ENCODE results near the gene TXNIP. TPM values are rescaled to one million over a fixed set of nuclear protein-coding genes. Genes with fewer than 3 reads are reported as not detected.

Gene TXNIP, protein sequence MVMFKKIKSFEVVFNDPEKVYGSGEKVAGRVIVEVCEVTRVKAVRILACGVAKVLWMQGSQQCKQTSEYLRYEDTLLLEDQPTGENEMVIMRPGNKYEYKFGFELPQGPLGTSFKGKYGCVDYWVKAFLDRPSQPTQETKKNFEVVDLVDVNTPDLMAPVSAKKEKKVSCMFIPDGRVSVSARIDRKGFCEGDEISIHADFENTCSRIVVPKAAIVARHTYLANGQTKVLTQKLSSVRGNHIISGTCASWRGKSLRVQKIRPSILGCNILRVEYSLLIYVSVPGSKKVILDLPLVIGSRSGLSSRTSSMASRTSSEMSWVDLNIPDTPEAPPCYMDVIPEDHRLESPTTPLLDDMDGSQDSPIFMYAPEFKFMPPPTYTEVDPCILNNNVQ
- total RNA-seq = 38.2 and 63.6 TPM in 2 replicates

DNA sequence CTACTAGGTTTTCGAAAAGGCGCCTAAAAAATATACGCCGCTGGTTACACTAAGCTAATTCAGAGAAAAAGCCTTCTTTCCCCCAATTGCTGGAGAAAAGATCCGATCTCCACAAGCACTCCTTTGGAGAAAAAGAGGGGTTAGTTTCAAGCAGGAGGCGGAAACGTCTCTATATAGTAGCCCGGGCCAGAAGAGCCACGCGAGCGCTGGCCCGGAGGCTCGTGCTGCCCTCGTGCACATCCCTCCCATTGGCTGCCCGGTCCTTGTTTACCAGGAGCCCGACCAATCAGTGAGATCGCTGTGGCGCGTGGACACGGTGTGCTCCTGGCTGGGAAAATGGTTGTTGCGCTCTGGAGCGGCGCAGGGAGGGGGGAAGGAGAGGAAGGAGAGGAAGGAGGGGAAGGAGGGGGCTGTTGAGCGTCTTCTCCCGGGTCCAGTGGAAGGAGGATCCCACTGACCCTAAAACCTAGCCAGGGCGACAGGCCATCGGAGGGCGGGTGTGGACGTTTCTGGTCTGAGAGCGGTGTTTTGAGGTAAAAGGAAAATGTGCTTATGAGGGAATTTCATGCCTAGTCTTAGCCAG is at the start of gene TXNIP:
Gene TXNIP (minus strand): TSS at position 147 of the 583 bp plus-strand sequence. CDS start 313 bp downstream, outside the sequence.

DNA sequence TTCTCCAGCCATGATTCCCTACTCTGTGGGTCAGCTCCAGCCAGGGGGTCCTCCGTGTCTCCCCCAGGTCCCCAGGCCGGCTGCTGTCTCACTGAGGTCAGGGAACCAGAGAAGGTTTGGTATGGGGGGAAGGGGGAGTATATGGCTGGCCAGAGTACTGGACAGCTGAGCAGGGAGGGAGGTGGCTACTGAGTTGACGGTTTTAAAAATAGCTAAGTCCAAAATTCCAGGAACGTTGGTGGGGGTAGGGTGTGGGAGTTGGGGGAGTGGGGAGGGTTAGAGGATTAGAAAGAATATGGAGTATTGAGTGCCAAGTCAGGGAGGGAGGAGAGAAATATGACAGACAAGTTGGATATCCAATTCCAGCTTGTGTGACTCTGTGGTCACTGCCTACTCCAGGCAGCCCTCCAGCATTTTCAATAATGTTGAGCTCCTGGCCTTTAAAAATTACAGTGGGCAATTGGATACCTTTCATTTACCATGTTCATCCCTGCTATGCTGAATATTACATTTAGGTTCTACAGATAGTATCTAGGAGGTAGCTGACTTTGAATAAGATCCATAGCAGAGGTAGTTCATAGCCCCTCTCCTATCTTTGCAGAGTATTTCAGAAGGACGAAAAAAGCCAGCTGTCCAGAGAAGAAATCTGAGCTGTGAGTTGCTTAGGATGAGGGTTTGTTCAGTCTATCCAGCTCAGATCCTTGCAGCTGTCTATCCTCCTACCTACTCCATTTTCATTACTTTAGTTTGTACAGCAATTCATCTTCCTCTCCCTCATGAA is 25.4 kb upstream of the TXNIP start, which contains the start of gene HJV:
Gene HJV (minus strand): TSS at position 114 of the 781 bp plus-strand sequence. CDS start 1,504 bp downstream, outside the sequence.

DNA sequence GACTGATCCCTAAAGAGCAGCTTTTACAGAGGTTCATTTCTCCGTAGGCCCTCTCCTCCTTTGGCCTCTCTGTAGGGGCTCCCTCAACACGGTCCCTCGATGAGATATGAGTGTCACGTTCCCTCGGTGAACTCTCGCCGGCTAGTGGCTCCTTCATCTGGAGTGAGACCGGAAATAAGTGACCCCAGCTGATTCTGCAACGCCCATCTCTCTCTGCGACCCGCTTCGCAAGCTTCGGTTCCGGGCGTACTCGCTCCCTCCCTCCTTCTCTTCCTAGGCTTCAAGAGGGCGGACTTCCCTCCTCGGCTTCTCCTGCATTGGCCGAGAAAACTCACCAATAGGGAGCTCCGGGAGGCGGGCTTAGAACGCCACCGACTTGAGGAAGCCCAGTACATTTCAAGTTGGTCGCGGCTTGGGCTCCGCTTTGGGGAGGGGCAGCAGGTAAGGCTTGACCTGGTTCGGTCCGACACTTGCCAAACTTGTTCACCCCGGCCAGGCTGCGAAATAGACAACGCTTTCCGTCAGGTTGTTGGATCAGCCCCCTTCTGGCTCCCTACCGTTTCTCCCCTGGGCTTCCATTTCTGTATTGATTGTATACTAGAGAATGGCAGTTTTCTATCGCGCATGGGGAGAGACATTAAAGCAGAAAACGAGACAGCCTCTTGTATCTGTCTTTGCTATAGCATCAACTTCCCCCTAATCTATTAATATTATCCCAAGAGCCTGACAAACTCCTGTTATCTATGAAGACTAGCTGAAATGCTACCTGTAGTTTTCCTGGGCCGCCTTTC is 31.9 kb downstream of the TXNIP start, which contains the start of the genes ANKRD34A and POLR3GL:
Gene ANKRD34A (minus strand): TSS at position 248 of the 791 bp plus-strand sequence. CDS start 2,816 bp downstream, outside the sequence.
Gene POLR3GL (plus strand): TSS at position 363 of the 791 bp plus-strand sequence. CDS start 10,176 bp downstream, outside the sequence.

DNA sequence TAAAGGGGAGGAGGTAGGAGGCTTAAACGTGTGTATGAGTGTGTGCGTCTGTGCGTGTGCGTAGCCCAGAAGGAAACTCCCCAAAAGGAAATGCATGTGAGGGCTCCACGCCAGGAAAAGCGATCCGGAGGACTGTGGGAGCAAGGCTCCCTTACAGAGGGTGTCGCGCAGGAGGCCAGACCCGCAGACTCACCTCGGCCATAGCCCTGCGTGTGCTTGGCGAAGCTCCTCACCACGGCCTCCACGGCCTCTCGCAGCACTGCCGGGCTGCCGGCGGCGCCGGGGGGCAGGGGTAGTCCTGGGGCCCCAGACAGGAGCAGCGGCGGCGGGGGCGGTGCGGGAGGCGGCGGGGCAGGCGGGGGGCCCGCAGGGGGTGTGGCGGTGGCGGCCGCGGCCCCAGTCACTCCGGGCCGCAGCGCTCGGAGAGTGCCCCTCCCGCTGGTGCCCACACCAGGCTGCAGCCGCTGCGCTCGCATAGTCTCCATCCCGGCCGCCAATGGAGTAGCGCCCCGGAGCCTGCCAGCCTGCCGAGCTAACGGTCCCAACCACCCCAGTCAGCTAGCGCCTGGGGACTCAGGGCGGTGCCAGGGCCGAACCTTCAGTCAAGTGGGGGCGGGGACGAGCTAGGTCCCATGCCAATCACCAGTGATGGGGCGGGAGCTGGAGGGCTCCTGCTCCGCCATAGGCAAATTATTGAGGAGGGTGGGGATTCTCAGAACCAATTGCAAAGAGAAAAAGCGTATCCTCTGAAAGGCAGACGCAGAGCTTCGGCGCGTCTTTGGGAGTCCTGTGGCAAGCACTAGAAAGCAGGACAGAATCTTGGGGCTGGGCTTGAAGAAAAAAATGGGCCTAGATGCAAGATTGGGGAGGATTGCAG is 38.7 kb downstream of the TXNIP start, which contains the start of gene LIX1L:
Gene LIX1L (minus strand): TSS at position 575 of the 877 bp plus-strand sequence. CDS start 90 bp downstream, at position 485.

Other genes with a start within 250 kb of the TXNIP start
- 7.9 and 9.9 TPM in 2 replicates for gene RNF115, start 172.5 kb downstream of the TXNIP start, total RNA-seq
- gene POLR3C, start 172.4 kb downstream of the TXNIP start, total RNA-seq = 23.7 and 33.7 TPM in 2 replicates
- gene NUDT17, start 150.9 kb downstream of the TXNIP start, total RNA-seq = 2.7 and 3.2 TPM in 2 replicates
- 4.8 and 10.0 TPM in 2 replicates for gene PIAS3, start 137.5 kb downstream of the TXNIP start, total RNA-seq
- gene ANKRD35, start 110.7 kb downstream of the TXNIP start, total RNA-seq = 0.24 and 2.6 TPM in 2 replicates
- gene ITGA10, start 86.5 kb downstream of the TXNIP start, total RNA-seq = 0.24 and 0.64 TPM in 2 replicates
- 22.9 and 27.5 TPM in 2 replicates for gene PEX11B, start 77.9 kb downstream of the TXNIP start, total RNA-seq
- gene RBM8A, start 69.1 kb downstream of the TXNIP start, total RNA-seq = 84.2 and 170 TPM in 2 replicates
- gene LIX1L, start 38.6 kb downstream of the TXNIP start, total RNA-seq = 4.8 and 5.8 TPM in 2 replicates
- gene ANKRD34A, start 32.0 kb downstream of the TXNIP start, total RNA-seq = 1.1 TPM in 1 of 2 replicates, not detected in the other
- gene POLR3GL, start 31.9 kb downstream of the TXNIP start, total RNA-seq = 5.1 and 6.3 TPM in 2 replicates
- gene HJV, start 25.2 kb upstream of the TXNIP start, total RNA-seq = not detected in 2 replicates
- 1.3 and 1.9 TPM in 2 replicates for gene NBPF10, start 148.2 kb upstream of the TXNIP start, total RNA-seq
- gene NOTCH2NLA, start 232.4 kb upstream of the TXNIP start, total RNA-seq = 47.0 and 51.2 TPM in 2 replicates